SK-N-SH (cell line): ENCODE data around the gene SIRT5. TPM values are rescaled to one million over a fixed set of nuclear protein-coding genes. Genes with fewer than 3 reads are reported as not detected.

Source experiments
- CTCF ChIA-PET: fragments of 300-600, 350-600 bp; formaldehyde crosslinking; extraction: SDS; loops from one replicate; lab custom pipeline; 2021; lab: Yijun Ruan, JAX
- POLR2A ChIA-PET: fragments of 350-600 bp; sonication (Branson Sonifier 250); formaldehyde crosslinking; extraction: SDS; loops from one replicate; lab custom pipeline; 2020; ENCODE audit warnings: antibody characterized with exemption, inconsistent platforms; lab: Yijun Ruan, JAX
- DNase-seq: peaks from one replicate; pipeline ENCODE4 v3.0.0; 2012
- H2AFZ ChIP-seq: fragments of 200-600 bp; sonication (generic); 2 replicates; pipeline ENCODE4 v1.8.1; 2016; ENCODE audit warnings: antibody characterized with exemption, mild to moderate bottlenecking, low read depth
- H3F3A ChIP-seq: fragments of 200-600 bp; sonication (generic); replicated peaks from 2 replicates; pipeline ENCODE3; 2016; ENCODE audit warnings: antibody characterized with exemption, mild to moderate bottlenecking; ENCODE audit not compliant: insufficient read depth
- H3K27ac ChIP-seq, 2 experiments: fragments of 200-500 bp in 1 of 2; fragments of 200-600 bp in 1 of 2; sonication (Bioruptor generic) in 1 of 2; sonication (generic), shearing (Covaris generic) in 1 of 2; 2 replicates each; pipeline versions ENCODE4 v1.5.1 to v1.6.1; 2014 to 2016; ENCODE audit warnings: low read depth in 2 of 2, inconsistent platforms in 1 of 2, low read length in 1 of 2, mild to moderate bottlenecking in 1 of 2, mixed read lengths in 1 of 2
- H3K27me3 ChIP-seq: fragments of 200-600 bp; sonication (generic), shearing (Covaris generic); 2 replicates; pipeline ENCODE4 v1.6.1; 2016; ENCODE audit warnings: mixed run types; ENCODE audit not compliant: insufficient read depth
- H3K36me3 ChIP-seq, 2 experiments: fragments of 200-500 bp in 1 of 2; fragments of 200-600 bp in 1 of 2; sonication (Bioruptor generic) in 1 of 2; sonication (generic) in 1 of 2; replicated peaks in 1 of 2; 2 replicates each; pipeline versions ENCODE3 to v1.5.1; 2014 to 2016; ENCODE audit warnings: low read length in 1 of 2, mild to moderate bottlenecking in 1 of 2; ENCODE audit not compliant: insufficient read depth in 2 of 2, control insufficient read depth in 1 of 2
- H3K4me1 ChIP-seq, 2 experiments: fragments of 200-500 bp in 1 of 2; fragments of 200-600 bp in 1 of 2; sonication (Bioruptor generic) in 1 of 2; sonication (generic), shearing (Covaris generic) in 1 of 2; 2 replicates each; pipeline versions ENCODE4 v1.5.1 to v1.6.1; 2014 to 2016; ENCODE audit warnings: low read depth in 1 of 2, low read length in 1 of 2, mixed run types in 1 of 2; ENCODE audit not compliant: insufficient read depth in 2 of 2, control insufficient read depth in 1 of 2
- H3K4me2 ChIP-seq: fragments of 200-600 bp; sonication (generic), shearing (Covaris generic); 2 replicates; pipeline ENCODE4 v1.6.1; 2017; ENCODE audit warnings: mixed run types
- H3K4me3 ChIP-seq, 2 experiments: fragments of 200-500 bp in 1 of 2; fragments of 200-600 bp in 1 of 2; sonication (Bioruptor generic) in 1 of 2; sonication (generic), shearing (Covaris generic) in 1 of 2; 2 replicates each; pipeline versions ENCODE4 v1.5.1 to v1.8.1; 2014 to 2016; ENCODE audit warnings: low read depth in 2 of 2, inconsistent platforms in 1 of 2, low read length in 1 of 2, mild to moderate bottlenecking in 1 of 2, mixed read lengths in 1 of 2, moderate library complexity in 1 of 2
- H3K79me2 ChIP-seq: fragments of 200-600 bp; sonication (generic); 2 replicates; pipeline ENCODE4 v1.8.1; 2017; ENCODE audit warnings: mild to moderate bottlenecking; ENCODE audit not compliant: insufficient read depth
- H3K9ac ChIP-seq: fragments of 200-600 bp; sonication (generic); 2 replicates; pipeline ENCODE4 v1.6.1; 2017; ENCODE audit warnings: mixed run types
- H3K9me2 ChIP-seq: fragments of 200-600 bp; sonication (generic); 2 replicates; pipeline ENCODE4 v1.6.1; 2017; ENCODE audit warnings: mixed run types
- H3K9me3 ChIP-seq: fragments of 200-600 bp; sonication (generic); 2 replicates; pipeline ENCODE4 v1.6.1; 2017; ENCODE audit warnings: mixed run types, mild to moderate bottlenecking, moderate library complexity
- H4K20me1 ChIP-seq: fragments of 200-600 bp; sonication (generic); 2 replicates; pipeline ENCODE4 v1.6.1; 2017; ENCODE audit warnings: mild to moderate bottlenecking, mixed run types; ENCODE audit not compliant: insufficient read depth
- ELF1 ChIP-seq: IDR thresholded peaks from 2 replicates; pipeline ENCODE4 v1.4.0; 2012
- EP300 ChIP-seq, 2 experiments: IDR thresholded peaks; 2 replicates each; pipeline versions ENCODE4 v1.4.0 to v1.6.1; 2012; ENCODE audit warnings: borderline replicate concordance in 1 of 2, low read depth in 1 of 2, low read length in 1 of 2
- MEF2A ChIP-seq: IDR thresholded peaks from 2 replicates; pipeline ENCODE4 v1.4.0; 2012; ENCODE audit warnings: low read depth, borderline replicate concordance
- MXI1 ChIP-seq: IDR thresholded peaks from 2 replicates; pipeline ENCODE4 v1.6.1; 2012; ENCODE audit warnings: mild to moderate bottlenecking, low read depth, low read length, improper control_type of control experiment
- NFIC ChIP-seq: IDR thresholded peaks from 2 replicates; pipeline ENCODE4 v1.4.0; 2012; ENCODE audit warnings: borderline replicate concordance
- RCOR1 ChIP-seq: fragments of 150-350 bp; IDR thresholded peaks from 2 replicates; pipeline ENCODE4 v1.6.1; 2017; ENCODE audit warnings: antibody characterized with exemption, low read length
- RFX5 ChIP-seq: IDR thresholded peaks from 2 replicates; pipeline ENCODE4 v1.6.1; 2012; ENCODE audit warnings: mild to moderate bottlenecking, improper control_type of control experiment, low read length
- SIN3A ChIP-seq: IDR thresholded peaks from 2 replicates; pipeline ENCODE4 v1.6.1; 2012; ENCODE audit warnings: low read depth, mild to moderate bottlenecking, low read length, moderate library complexity, borderline replicate concordance
- TAF1 ChIP-seq: IDR thresholded peaks from 2 replicates; pipeline ENCODE4 v1.6.1; 2012; ENCODE audit warnings: low read depth, mild to moderate bottlenecking, low read length, moderate library complexity, borderline replicate concordance
- TCF12 ChIP-seq: IDR thresholded peaks from 2 replicates; pipeline ENCODE4 v1.4.0; 2012
- YY1 ChIP-seq: IDR thresholded peaks from 2 replicates; pipeline ENCODE4 v1.4.0; 2012; ENCODE audit warnings: low read depth, mild to moderate bottlenecking
- WGBS: methylation state at CpG from one replicate; pipeline ENCODE4 v1.1.6; 2017; ENCODE audit warnings: low lambda C conversion rate; 5-methylcytosine and 5-hydroxymethylcytosine counted together
- polyA plus RNA-seq, 3 experiments: library from polyadenylated mRNA; depleted of rRNA; stranded (reverse); fragments of >200 nt; gene quantifications; 2 replicates each; pipeline ENCODE4 v1.2.3, GENCODE V29; 2012
- TF ChIP-seq, protein P1 (sequence below): IDR thresholded peaks from 2 replicates; pipeline ENCODE4; 2012
- TF ChIP-seq, protein P2 (sequence below): IDR thresholded peaks from 2 replicates; pipeline ENCODE4 v1.6.1; 2012; ENCODE audit warnings: mild to moderate bottlenecking, low read depth, low read length, moderate library complexity
- TF ChIP-seq, protein P3 (sequence below): fragments of 150-350 bp; IDR thresholded peaks from 2 replicates; pipeline ENCODE4 v1.6.1; 2017; ENCODE audit warnings: antibody characterized with exemption, low read length, low read depth, borderline replicate concordance
- TF ChIP-seq, protein P4 (sequence below): IDR thresholded peaks from 2 replicates; pipeline ENCODE4 v1.4.0; 2012; ENCODE audit warnings: low read depth

The SIRT5 gene
- 6.7 and 9.0 TPM in 2 replicates for polyA plus RNA-seq (2012; rRNA removed)
- polyA plus RNA-seq (2012; cell fraction: cytosol; rRNA removed) = 6.2 and 6.5 TPM in 2 replicates
- polyA plus RNA-seq (2012; cell fraction: nucleus; rRNA removed) = 17.2 and 25.3 TPM in 2 replicates

DNA sequence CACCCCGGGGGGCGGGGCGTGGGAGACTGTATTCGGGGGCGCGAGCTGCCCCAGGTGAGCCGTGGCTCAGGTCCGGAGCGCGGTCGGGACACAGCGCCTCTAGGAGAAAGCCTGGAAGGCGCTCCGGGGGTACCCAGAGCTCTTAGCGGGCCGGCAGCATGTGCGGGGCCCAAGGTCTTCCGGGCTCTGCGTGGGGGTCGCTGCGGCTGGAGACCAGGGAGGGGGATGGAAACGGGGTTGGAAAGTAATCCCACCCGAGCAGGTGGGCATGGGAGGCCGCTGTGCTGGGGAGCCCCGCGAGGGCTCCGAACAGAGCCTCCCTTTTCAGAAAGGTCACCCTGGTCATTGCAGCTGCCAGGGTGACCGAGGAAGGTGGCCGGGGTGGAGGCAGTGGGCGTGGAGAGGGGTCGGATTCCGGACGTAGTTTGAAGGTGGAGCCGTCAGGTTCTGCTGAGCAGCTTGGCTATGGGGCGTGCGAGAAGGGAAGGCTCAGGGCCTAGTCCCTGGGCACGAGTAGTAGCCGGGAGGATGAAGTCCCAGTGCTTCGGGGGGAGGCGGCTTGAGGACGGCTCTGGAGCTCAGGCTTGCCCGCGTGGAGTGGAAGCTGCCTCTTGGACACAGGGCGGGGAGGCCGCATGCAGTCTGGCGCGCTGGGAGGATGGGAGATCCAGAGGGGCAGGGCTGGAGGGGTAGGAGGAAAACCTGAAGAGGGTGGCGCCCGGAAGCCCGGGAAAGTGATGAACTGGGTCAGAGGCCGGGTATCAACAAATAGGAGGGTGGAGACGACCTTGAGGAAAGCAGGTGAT is at the start of gene SIRT5:
SIRT5 (plus strand) TSS at position 31 of the 806 bp plus-strand sequence. CDS start 9,510 bp downstream, outside the sequence.
- Histone ChIP-seq H3K27ac (peak within 1 kb of the TSS; percentile 90 to 92), H2AFZ (peak within 1 kb of the TSS; percentile 90), H3K36me3 (peaks cover 3 to 12% of the 10 kb centered on the region in 2 experiments), H3K27me3 (no peaks in the 10 kb centered on the region), H3K9ac (peak within 1 kb of the TSS; percentile 94), H3F3A (peaks cover 19% of the 10 kb centered on the region), H3K4me1 (peaks cover 0 to 7% of the 10 kb centered on the region in 2 experiments; a peak in 2 of 4 replicates), H3K79me2 (peaks cover 8% of the 10 kb centered on the region; the same call in 1 of the 2 replicates), H3K4me2 (peak within 1 kb of the TSS; percentile 95)
- WGBS = 1% methylated on average over 29 of the region's 52 CpGs
- POLR2A ChIA-PET = interaction anchor here (0.7 to 2.3 kb wide), 8 partner anchors 13 to 246 kb away, joined by 3 to 33 read pairs (median 3); partner anchors contain the start of genes GFOD1, NOL7 and TBC1D7
- 0 out of 2 replicates have a peak, but pooled peaks have one; percentile 24 for TF ChIP-seq YY1
- TF ChIP-seq, protein P1, sequence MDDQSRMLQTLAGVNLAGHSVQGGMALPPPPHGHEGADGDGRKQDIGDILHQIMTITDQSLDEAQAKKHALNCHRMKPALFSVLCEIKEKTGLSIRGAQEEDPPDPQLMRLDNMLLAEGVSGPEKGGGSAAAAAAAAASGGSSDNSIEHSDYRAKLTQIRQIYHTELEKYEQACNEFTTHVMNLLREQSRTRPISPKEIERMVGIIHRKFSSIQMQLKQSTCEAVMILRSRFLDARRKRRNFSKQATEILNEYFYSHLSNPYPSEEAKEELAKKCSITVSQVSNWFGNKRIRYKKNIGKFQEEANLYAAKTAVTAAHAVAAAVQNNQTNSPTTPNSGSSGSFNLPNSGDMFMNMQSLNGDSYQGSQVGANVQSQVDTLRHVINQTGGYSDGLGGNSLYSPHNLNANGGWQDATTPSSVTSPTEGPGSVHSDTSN = 0 out of 2 replicates have a peak, but pooled peaks have one; percentile 9
- peak; percentile 30; the same call in 1 of the 2 replicates for TF ChIP-seq SIN3A
- TF ChIP-seq EP300 (IDR thresholded peaks at IDR 0.05; ENCODE audit: borderline replicate concordance in 1 of 2, low read depth in 1 of 2, low read length in 1 of 2) = peak in 1 of 2 experiments; percentile 17; a peak in 1 of 4 replicates
- peak; percentile 56 for TF ChIP-seq TAF1
- TF ChIP-seq MEF2A = no peak
- TF ChIP-seq MXI1 = peak; percentile 76
- TF ChIP-seq RCOR1 = no peak
- no peak for TF ChIP-seq RFX5
- TF ChIP-seq ELF1 = peak; percentile 60
- TF ChIP-seq, protein P2, sequence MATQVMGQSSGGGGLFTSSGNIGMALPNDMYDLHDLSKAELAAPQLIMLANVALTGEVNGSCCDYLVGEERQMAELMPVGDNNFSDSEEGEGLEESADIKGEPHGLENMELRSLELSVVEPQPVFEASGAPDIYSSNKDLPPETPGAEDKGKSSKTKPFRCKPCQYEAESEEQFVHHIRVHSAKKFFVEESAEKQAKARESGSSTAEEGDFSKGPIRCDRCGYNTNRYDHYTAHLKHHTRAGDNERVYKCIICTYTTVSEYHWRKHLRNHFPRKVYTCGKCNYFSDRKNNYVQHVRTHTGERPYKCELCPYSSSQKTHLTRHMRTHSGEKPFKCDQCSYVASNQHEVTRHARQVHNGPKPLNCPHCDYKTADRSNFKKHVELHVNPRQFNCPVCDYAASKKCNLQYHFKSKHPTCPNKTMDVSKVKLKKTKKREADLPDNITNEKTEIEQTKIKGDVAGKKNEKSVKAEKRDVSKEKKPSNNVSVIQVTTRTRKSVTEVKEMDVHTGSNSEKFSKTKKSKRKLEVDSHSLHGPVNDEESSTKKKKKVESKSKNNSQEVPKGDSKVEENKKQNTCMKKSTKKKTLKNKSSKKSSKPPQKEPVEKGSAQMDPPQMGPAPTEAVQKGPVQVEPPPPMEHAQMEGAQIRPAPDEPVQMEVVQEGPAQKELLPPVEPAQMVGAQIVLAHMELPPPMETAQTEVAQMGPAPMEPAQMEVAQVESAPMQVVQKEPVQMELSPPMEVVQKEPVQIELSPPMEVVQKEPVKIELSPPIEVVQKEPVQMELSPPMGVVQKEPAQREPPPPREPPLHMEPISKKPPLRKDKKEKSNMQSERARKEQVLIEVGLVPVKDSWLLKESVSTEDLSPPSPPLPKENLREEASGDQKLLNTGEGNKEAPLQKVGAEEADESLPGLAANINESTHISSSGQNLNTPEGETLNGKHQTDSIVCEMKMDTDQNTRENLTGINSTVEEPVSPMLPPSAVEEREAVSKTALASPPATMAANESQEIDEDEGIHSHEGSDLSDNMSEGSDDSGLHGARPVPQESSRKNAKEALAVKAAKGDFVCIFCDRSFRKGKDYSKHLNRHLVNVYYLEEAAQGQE = 0 out of 2 replicates have a peak, but pooled peaks have one; percentile 3
- TF ChIP-seq, protein P3, sequence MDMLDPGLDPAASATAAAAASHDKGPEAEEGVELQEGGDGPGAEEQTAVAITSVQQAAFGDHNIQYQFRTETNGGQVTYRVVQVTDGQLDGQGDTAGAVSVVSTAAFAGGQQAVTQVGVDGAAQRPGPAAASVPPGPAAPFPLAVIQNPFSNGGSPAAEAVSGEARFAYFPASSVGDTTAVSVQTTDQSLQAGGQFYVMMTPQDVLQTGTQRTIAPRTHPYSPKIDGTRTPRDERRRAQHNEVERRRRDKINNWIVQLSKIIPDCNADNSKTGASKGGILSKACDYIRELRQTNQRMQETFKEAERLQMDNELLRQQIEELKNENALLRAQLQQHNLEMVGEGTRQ = no peak
- TF ChIP-seq TCF12 = no peak
- no peak for TF ChIP-seq NFIC
- TF ChIP-seq, protein P4, sequence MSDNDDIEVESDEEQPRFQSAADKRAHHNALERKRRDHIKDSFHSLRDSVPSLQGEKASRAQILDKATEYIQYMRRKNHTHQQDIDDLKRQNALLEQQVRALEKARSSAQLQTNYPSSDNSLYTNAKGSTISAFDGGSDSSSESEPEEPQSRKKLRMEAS = peak; percentile 77; the same call in 1 of the 2 replicates
- TF ChIP-seq, all 33 proteins: peak for 9
- 0 out of 2 replicates have a peak, but pooled peaks cover 3% of the 10 kb centered on the region for H3K9me3 ChIP-seq
- peak; percentile 81 for DNase-seq
- H3K4me3 ChIP-seq = peak within 1 kb of the TSS; percentile 75 to 83
- H4K20me1 ChIP-seq = no peaks in the 10 kb centered on the region
- CTCF ChIA-PET = interaction anchor here (0.6 to 6.0 kb wide), 49 partner anchors 9 to 1949 kb away, joined by 3 to 48 read pairs (median 4); partner anchors contain the start of genes GFOD1, NOL7 and TBC1D7
- H3K9me2 ChIP-seq = no peaks in the 10 kb centered on the region
